ENCODE measurements around the gene KLHL22.
A peak's percentile ranks its signal among the peaks of the same experiment; 100 is the strongest.
"Not testable (repeated sequence)": the region's sequence is repeated elsewhere in the genome, so short reads cannot be mapped to it uniquely, and the experiment has no call there.

Gene KLHL22

GRCh38 chr22:20523086-20523983 is 27.7 kb upstream of the KLHL22 start:
- peak; percentile 80 for DNase-seq

- no peak for DNase-seq
Measured at GRCh38 chr22:20522134-20523004, 26.8 kb upstream of the KLHL22 start.

GRCh38 chr22:20520093-20520511 is 24.5 kb upstream of the KLHL22 start:
- peak; percentile 53 for DNase-seq

- DNase-seq, result no peak
Measured at GRCh38 chr22:20519558-20519957, 24.0 kb upstream of the KLHL22 start.

- DNase-seq, result no peak
Measured at GRCh38 chr22:20517841-20518592, 22.4 kb upstream of the KLHL22 start.

GRCh38 chr22:20517422-20517821 is 21.8 kb upstream of the KLHL22 start:
- no peak for DNase-seq

- DNase-seq, result no peak
Measured at GRCh38 chr22:20516399-20516798, 20.8 kb upstream of the KLHL22 start.

- peak; percentile 85 for DNase-seq
Measured at GRCh38 chr22:20514658-20515406, 19.2 kb upstream of the KLHL22 start.

GRCh38 chr22:20511578-20512229 is 16.1 kb upstream of the KLHL22 start:
- DNase-seq, result no peak

- no peak for DNase-seq
Measured at GRCh38 chr22:20510811-20511577, 15.4 kb upstream of the KLHL22 start.

- DNase-seq, result peak; percentile 96
Measured at GRCh38 chr22:20509344-20510047, 13.9 kb upstream of the KLHL22 start.

- no peak for DNase-seq
Measured at GRCh38 chr22:20508815-20509271, 13.2 kb upstream of the KLHL22 start.

- not testable (repeated sequence) for DNase-seq
Measured at GRCh38 chr22:20508067-20508755, 12.6 kb upstream of the KLHL22 start.

GRCh38 chr22:20507253-20508066 is 11.9 kb upstream of the KLHL22 start, which contains the start of gene MED15:
MED15 (plus strand) TSS chr22:20507610; CDS start chr22:20507679, 69 bp downstream.
- DNase-seq, result peak; percentile 92

- DNase-seq, result no peak
Measured at GRCh38 chr22:20506543-20507252, 11.1 kb upstream of the KLHL22 start.

GRCh38 chr22:20504293-20504922 is 8.8 kb upstream of the KLHL22 start:
- peak; percentile 89 for DNase-seq

GRCh38 chr22:20503816-20504215 is 8.2 kb upstream of the KLHL22 start:
- peak; percentile 43 for DNase-seq

Measured in fibroblast of skin of right biceps (primary cell).